Activated CD8-positive, alpha-beta memory T cell treated with anti-CD3 and anti-CD28 coated beads for 4 hours (primary cell): Measurements from ENCODE around the gene LTBP2.
A peak's percentile ranks its signal among the peaks of the same experiment; 100 is the strongest.

Experiments used
- DNase-seq, 2 donors: peaks; one replicate each; pipeline ENCODE4 v3.0.0-alpha.2; 2020; ENCODE audit warnings: low read depth in 2 of 2

Gene LTBP2

DNA sequence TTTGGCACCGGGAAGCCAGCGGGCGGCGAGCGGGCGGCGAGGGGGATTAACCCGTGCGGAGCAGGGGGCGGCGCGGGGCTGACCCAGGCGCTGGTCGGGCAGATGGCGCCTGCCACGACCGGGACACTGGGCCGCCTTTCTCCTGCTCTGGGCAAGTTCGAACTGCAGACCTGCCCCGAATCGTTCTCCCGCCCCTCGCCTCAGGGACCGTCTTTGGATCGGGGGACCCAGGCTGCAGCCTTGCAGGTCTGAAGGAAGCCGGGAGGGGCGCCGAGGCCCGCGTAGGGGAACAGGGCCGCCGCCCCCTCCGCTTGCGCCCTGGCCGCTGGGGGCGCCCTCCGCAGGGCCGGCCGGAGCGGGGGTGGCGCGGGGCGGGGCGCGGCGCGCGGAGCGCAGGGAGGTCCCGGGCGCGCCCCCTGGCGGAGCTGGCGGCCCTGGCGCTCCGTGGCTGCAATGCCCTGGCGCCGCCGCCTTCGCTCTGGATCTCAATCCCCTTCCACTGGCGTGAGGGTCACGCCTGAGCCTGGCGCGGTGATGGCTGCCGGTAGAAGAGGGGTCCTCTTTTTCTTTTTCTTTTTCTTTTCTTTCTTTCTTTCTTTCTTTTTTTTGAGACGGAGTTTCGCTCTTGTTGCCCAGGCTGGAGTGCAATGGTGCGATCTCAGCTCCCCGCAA, 449 bp upstream of the LTBP2 start:
- DNase-seq: peak; percentile 49 to 58

- no peak for DNase-seq
Measured at GRCh38 chr14:74610866-74611649, 979 bp downstream of the LTBP2 start.

- DNase-seq: no peak
Measured at GRCh38 chr14:74610199-74610865, 1.7 kb downstream of the LTBP2 start.

DNA sequence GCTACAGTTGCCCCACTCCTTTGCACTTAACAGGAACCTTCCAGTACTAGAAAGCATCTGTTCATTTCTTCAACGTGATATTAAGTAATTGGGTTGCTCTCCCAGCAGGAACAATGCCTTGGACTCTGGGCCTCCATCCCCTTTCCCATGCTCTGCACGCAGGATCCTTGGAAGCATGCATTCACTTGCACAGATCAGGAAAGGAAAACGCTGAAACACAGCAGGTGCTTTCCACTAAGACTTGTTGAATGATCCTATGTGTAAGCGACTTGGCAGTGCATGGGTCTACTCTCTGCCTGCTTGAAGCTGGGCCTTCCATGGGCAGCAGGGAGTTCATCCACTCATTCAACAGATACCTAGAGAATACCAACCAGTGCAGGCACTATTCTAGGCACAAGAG, 2.3 kb downstream of the LTBP2 start:
- no peak for DNase-seq

DNA sequence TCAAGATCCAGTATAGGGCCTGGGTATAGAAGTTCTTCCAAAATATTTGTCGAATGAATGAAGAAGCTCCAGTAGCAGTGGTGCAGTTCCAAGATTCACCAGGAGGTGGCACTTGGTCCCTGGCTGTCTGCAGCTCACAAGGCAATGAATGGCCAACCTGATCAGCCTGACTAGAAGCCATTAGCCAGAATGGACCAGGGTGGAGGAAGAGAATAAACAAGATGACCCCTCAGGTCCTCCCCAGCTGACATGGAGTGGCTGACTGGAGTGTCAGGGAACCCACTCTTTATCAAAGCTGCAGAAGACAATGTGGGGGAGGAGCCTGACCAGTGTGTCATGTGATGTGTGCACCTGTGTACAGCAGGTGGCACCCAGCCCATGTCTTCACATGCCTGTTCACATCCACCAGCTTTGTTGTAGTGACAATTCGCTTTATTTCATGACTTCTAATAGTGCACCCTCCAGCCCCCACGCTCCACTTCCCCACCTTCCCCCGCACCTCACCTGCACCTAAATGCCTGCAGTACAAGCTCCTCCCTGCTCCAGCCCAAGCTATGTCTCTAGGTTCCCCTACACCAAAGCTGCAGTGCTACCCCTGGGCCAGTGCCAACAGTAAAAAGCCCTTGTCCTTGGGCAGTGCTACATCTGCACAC, 3.0 kb downstream of the LTBP2 start:
- DNase-seq: peak; percentile 69 to 75

DNA sequence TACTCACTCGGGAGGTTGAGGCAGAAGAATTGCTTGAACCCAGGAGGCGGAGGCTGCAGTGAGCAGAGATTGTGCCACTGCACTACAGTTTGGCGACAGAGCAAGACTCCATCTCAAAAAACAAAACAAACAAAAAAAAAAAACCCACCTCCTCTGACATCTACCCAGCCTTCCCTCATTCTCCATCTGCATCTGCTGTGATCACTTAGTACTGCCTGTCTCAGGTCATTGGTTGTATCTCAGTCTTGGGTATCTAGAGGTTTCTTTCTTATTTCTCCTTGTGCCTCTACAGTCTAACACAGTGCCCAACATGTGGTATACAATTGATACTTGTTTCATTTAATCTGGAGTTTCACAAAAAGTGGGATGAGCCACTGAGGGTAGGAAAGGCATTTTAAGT, 5.3 kb downstream of the LTBP2 start:
- DNase-seq: no peak

GRCh38 chr14:74605531-74606223, 6.4 kb downstream of the LTBP2 start:
- DNase-seq: no peak

DNA sequence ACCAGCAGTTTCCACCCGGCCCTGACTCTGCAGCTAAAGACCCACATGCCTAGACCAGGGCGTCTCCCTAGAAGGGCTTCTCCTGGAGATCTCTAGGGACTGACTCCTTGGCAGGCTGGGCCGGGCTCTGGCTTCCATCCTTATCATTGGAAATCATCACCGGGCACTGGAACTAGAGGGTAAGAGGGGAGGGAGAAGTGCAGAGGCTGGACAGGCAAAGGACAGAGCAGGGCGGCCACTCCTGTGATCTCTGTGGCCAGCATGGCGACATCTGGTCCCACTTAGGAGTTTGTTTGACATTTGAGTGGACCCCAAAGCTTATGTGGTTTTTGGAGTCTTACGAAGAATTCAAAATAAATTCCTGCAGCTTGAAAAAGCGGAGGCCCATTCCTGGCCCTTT, 7.1 kb downstream of the LTBP2 start:
- no peak for DNase-seq

DNA sequence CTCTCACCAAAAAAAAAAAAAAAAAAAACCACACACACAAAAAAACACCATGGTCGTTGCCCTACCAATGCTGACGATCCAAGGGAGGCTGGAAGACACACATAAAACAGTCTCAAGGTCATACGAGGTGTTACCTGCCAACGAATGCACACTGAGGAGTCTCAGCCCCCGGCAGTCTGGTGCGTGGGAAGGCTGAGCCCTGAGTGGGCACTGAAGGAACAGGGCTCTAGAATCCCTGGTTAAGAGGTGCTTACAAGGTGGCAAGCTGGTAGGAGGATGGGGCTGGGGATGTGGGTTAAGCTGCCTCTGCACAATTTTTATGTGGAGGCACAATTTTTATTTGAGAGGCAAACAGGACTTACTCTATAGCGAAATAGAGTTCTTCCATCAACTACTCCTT, 7.9 kb downstream of the LTBP2 start:
- DNase-seq: no peak

- no peak for DNase-seq
Measured at GRCh38 chr14:74601982-74602381, 10.1 kb downstream of the LTBP2 start.

- no peak for DNase-seq
Measured at GRCh38 chr14:74599946-74600345, 12.1 kb downstream of the LTBP2 start.

DNA sequence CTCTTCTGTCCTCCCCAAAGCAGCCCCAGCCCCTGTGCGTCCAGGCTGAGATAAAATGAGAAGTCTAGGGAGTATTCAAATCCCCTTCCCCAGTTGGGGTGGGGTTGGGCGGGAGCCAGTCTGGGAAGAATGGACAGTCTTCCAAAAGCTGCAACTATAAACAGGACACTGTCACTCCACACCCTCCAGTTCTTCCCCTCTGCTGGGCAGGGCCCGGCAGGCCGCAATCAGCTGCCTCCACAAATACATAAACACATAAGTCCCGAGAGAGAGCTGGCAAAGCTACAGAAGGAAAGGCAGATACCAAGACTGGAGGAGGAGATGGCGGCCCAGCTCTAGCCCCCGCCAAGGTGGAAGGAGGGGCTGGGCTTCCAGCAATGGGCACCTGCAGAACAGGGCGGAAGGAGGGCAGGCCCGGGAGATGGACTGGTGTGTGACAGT, 12.7 kb downstream of the LTBP2 start:
- no peak for DNase-seq

GRCh38 chr14:74596741-74597450, 15.1 kb downstream of the LTBP2 start:
- DNase-seq: no peak

GRCh38 chr14:74595006-74595735, 16.9 kb downstream of the LTBP2 start:
- DNase-seq: no peak

- no peak for DNase-seq
Measured at GRCh38 chr14:74594606-74595005, 17.4 kb downstream of the LTBP2 start.

- DNase-seq: no peak
Measured at GRCh38 chr14:74594029-74594428, 18.0 kb downstream of the LTBP2 start.

- no peak for DNase-seq
Measured at GRCh38 chr14:74593241-74593953, 18.6 kb downstream of the LTBP2 start.

DNA sequence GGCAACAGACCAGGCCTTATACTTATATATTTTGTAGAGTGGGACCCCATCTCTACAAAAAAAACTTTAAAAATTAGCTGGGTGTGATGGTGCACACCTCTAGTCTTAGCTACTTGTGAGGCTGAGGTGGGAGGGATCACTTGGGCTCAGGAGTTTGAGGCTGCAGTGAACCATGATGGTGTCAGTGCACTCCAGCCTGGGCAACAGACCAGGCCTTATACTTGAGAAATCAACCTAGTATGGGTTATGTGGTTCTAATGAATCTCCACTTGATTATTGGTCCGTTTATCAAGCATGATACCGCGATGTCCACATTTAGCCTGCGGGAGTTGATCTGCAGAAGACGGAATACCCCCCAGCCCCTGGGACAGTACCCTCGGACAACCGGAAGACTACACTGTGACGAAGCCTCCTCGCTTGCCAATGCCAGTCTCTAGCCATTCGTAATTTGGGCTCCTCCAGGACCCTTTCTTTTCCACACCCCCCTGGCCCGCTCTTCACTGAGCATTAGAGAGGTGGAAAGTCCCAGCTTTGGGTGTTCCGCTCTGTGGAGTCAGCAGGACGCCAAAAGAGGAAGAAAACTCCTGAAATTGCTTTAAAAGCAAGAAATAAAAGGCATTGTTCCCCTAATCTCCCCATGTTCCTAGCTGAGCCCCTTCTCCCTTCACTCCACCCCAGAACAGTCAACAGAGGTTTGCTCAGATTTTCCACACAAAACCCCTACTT, 19.4 kb downstream of the LTBP2 start:
- no peak for DNase-seq

DNA sequence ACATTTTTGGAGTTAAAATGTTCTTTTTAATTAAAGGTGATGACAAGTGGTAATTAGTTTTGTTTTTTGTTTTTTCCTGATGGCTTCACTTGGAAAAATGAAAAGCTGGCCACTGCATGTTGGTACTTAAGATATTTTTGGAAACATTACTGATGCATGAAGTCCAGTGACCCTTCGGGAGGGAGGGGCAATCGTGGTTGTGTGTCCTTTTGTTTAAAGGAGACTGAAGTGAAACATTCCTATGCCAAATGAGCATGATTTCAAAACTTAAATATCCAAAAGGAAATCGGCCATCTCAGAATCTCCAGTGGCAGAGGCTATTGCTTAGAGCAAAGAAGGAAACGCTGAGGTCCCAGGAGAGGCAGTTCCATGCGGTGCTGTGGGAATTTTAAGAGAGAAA, 20.1 kb downstream of the LTBP2 start:
- DNase-seq: no peak
